SIG-M5 (cell line): ENCODE data around the gene OR10H4.
"Not testable (repeated sequence)": the region's sequence is repeated elsewhere in the genome, so short reads cannot be mapped to it uniquely, and the experiment has no call there.

Source experiments
- DNase-seq: peaks from one replicate; lab custom pipeline; 2025; lab: John Stamatoyannopoulos, UW

OR10H4 gene

DNA sequence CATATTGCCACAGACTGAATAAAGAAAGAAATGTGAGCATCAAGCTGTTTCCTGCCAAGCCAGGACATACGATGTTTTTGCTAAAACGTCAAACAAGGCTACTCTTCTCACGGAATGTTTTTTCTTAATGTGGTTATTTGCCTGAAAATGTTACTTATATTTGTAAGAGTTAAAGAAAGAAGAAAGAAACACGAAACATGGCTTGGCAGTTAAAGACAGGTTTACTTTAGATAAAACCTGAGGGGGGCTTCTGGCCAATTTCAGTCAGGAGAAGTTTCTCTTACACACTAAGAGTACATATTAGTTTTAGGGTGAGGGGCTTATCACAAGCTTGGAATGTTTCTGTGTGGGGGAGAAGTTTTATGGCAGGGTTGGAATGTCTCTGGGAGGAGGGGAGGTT, 4.4 kb upstream of the OR10H4 start:
- DNase-seq = no peak

DNA sequence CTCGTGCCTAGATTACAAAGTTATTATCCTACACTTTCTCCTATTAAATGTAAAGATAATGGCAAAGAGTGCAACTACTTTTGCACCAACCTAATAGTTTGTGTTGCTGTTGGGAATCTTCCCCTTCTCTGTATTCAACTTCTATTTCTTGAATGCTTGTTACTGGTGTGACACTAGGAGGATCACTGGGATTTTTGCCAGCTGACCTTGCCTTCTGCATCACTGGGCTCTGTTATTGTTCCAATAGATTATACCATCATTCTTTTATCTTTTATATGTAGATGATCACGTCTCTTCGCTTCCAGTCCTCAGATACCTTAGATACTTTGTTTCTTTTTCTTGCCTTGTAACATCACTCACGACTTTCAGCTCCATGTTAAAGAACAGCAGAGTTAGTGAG, 3.5 kb upstream of the OR10H4 start:
- no peak for DNase-seq

DNA sequence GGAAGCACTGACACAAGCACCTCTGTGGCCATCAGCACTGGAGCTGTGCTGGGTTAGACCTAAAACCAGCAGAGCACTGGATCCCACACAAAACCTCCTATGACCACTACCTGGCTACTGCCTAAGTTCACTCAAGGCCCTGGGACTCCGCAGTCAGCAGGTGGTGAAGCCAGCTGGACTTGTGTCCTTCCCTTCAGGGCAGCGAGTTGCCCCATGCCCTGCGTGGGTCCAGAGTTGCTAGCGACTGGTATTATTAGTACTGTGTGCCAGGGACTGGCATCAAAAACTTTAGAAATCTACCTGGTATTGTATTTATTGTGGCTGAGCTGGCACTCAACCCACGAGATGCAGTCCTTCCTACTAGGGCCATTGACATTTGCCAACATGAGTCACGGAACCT, 6.0 kb downstream of the OR10H4 start:
- no peak for DNase-seq

DNA sequence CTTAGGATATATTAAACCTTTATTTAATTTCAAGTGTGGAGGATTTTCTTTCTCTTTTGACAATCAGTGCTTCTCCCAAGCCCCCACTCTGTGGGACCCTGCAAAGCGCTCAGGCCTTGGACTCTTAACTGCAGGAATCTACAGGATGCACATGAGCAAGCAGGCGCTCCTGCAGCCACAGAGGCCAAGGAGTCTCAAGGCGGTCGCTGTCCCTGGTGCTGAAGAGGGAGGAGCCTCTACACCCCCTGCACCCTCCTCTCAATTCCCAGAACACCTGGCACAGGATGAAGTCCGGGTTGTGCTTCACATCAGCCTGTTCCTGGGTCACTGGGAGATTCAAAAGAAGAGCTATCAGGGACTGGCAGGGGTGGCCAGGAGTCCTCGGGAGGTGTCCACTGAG, 13.5 kb downstream of the OR10H4 start:
- no peak for DNase-seq

DNA sequence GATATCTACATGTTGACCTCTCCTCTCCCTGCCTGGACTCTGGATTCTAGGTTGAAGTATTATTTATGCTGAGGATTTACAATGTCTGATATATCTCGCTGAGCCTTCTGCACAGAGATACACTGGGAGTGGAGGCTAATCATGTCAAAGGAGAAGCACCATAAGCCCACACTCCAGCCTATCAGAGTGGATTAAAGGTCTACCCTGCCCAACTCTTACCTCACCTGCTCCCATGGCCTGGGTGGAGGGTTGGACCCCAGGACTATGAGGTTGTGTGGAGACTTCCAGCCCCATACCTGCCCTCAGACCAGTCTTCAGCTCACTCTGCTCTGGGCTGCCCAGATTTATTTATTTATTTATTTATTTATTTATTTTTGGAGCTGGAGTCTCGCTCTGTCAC, 15.4 kb downstream of the OR10H4 start:
- DNase-seq = no peak

DNA sequence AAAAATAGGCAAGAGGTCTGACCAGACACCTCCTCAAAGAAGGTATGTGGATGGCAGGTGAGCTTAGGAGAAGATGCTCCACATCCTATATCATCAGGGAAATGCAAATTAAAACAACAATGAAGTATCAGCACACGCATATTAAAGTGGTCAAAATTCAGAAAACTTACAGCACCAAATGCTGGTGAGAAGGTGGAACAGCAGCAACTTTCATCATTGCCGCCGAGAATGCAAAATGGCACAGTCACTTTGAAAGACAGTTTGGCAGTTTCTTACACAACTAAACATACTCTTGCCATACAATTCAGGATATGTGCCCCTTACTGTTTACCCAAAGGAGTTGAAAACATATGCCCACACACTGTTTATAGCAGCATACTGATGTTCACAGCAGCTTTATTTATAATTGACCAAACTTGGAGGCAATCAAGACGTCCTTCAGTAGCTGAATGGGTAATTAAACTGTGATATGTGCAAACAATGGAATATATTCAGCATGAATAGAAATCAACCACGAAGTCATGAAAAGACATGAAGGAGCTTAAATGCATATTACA, 22.5 kb downstream of the OR10H4 start:
- no peak for DNase-seq

DNA sequence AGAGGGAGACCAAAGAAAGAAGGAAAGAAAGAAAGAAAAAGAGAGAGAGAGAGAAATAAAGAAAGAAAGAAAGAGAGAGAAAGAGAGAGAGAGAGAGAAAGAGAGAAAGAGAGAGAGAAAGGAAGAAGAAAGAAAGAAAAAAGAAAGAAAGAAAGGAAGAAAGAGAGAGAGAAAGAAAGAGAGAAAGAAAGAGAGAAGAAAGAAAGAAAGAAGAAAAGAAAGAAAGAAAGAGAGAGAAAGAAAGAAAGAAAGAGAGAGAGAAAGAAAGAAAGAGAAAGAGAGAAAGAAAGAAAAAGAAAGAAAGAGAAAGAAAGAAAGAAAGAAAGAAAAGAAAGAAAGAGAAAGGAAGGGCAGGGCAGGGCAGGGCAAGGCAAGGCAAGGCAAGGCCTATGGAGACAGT, 23.2 kb downstream of the OR10H4 start:
- not testable (repeated sequence) for DNase-seq

DNA sequence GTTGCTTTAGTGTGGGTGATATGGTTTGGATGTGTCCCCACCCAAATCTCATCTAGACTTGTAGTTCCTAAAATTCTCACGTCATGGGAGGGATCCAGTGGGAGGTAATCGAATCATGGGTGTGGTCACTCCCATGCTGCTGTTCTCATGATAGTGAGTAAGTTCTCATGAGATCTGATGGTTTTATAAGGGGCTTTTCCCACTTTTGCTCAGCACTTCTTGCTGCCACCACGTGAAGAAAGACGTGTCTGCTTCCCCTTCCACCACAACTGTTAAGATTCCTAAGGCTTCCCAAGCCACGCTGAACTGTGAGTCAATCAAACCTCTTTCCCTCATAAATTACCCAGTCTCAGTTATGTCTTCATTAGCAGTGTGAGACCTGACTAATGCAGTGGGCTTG, 26.0 kb downstream of the OR10H4 start:
- DNase-seq = no peak

DNA sequence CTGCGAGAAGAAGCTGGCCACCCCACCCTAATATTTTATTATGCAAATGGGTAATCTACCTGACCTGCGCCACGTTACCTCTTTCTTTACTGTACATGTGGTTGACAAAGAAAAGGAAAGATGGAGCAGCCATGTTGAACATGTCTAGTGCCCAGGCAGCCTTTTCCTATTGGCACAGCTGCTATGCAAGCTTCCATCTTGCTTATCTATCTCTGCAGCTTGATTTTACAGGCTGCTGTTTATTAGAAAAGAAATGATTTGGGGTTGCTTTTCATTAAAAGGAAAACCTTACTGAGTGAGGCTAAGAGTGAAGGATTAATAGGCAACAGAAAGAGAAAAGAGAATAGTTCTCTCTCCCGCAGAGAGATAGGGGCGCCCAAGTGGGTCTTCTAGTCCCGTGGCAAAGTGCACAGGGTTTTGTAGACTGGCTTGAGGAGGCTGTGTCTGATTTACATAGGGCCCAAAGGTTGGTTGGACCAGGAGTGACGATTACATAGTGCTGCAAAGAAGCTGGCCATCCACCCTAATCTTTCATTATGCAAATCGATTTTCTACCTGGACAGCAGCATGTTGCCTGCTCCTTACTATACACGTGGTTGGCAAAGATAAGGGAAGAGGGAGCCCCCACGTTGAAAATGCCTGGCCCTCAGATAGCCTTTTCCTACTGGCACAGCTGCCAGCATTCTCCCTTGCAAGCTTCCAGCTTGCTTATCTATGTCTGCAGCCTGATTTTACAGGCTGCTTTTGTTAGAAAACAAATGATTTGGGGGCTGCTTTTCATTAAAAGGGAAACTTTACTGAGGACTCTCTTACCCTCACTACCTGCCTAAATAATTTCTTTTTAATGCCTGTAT, 28.3 kb downstream of the OR10H4 start:
- DNase-seq = no peak

DNA sequence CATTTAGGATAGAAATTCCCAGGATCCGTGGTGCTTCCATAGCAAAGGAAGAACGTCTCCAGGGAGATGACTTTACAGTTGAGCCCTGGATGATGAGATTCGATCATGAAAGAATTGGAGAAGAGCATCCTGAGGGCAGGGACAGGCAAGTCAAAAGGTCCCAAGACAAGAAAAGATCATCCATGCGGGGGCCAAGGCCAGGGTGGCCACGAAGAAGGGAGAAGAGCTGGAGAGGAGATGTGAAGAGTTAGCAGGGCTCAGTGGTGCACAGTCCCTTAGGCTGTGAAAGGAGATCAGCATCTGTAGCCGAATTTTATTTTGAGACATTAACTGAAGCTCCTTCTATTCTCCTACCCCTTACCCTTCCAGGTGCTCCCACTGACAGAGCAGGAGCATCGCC, 28.9 kb downstream of the OR10H4 start:
- DNase-seq = no peak

DNA sequence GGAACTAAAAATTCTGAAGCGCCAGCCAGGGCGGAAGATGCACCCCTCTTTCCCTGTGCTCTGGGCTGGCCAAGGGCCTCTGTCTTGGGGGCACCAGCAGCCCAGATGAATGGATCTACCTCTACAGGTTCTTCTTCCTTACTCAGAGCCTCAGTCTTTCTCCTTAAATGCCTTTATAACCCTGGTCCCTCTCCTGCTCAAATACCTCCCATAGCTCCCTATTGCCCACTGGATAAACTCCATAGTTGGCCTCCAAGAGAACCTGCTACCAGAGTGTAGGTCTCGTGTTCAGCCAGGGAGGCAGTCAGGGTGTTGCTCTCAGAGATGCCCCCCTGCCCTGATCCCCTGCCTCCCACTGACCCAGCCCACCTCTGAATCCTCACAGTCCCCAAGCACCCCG, 30.5 kb downstream of the OR10H4 start:
- no peak for DNase-seq

DNA sequence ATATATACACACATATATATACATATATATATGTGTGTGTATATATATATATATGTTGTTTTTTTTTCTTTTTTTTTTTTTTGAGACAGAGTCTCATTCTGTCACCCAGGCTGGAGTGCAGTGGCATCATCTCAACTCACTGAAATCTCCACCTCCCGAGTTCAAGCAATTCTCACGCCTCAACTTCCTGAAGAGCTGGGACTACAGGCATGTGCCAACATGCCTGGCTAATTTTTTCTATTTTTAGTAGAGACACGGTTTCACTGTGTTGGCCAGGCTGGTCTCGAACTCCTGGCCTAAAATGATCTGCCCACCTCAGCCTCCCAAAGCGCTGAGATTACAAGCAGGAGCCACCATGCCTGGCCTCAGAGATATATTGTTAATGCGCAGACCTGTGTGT, 37.0 kb downstream of the OR10H4 start:
- DNase-seq = not testable (repeated sequence)

DNA sequence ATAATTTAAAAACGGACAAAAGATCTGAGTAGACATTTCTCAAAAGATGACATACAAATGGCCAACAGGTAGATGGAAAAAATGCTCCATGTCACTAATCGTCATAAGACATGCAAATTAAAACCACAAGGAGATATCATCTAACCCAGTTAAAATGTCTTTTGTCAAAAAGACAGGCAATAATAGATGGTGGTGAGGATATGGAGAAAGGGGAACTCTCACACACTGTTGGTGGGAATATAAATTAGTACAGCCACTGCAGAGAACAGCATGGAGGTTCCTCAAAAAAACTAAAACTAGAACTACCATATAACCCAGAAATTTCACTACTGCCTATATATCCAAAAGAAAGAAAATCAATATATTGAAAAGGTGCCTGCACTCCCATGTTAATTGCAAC, 37.9 kb downstream of the OR10H4 start:
- no peak for DNase-seq

DNA sequence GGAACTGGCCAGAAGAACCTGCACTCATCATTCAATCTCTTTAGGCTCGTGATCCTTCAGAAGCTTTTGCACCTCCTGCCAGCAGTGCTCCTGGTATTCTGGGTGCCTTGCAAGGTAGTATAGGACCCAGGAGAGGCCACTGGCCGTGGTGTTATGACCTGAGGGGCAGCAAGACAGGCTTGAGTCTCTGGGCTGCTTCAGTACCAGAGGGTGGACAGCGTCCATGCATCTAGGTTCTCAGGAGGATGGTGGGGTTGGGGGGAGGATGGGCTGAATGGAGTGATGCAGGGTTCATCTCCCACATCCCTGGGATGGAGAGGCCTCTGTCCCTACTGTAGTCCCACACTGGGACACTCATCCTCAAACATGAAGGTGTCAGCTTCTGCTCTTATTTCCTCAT, 41.1 kb downstream of the OR10H4 start:
- no peak for DNase-seq

DNA sequence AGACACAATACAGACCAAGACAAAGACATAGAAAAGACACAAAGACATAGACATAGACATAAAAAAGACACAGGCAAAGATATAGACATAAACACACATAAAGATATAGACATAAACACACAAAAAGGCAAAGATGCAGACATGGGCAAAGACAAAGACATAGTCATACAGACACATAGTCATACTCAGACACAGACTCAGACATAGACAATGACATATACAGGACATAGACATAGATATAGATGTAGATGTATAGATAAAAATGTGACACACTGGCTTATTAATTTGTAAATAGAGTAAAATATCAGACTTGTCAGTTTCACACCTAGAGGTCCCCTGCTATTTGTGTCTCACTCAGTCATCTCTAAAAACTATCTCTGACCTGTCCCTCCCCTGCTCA, 42.8 kb downstream of the OR10H4 start:
- DNase-seq = no peak

DNA sequence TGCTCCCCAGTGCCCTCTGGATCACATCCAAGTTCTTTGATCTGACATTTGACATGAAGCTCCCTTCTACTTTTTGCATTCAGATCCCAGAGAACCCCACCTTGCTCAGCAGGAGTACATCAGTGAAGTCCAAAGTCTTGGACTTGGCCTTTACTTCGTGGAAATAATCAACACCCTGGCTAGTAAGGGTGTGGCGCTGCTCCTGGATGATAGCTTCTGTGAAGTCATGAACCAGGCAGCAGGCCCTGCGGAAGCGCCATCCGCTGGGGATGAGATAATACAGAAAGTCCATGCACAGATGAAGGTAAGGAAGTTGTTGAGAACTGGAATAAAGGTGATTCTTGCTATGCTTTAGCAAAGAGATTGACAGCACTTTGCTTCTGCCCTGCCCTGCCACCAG, 43.2 kb downstream of the OR10H4 start:
- DNase-seq = no peak

DNA sequence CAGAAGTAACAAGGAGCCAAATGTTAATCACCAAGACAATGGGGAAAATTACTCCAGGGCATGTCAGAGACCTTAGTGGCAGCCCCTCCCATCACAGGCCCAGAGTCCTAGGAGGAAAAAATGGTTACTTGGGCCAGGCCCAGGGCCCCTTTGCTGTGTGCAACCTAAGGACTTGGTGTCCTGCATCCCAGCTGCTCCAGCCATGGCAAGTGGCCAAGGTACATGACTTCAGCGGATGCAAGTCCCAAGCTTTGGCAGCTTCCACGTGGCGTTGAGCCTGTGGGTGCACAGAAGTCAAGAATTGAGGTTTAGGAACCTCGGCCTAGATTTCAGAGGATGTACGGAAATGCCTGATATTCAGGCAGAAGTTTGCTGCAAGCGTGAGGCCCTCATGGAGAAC, 46.7 kb downstream of the OR10H4 start:
- no peak for DNase-seq

DNA sequence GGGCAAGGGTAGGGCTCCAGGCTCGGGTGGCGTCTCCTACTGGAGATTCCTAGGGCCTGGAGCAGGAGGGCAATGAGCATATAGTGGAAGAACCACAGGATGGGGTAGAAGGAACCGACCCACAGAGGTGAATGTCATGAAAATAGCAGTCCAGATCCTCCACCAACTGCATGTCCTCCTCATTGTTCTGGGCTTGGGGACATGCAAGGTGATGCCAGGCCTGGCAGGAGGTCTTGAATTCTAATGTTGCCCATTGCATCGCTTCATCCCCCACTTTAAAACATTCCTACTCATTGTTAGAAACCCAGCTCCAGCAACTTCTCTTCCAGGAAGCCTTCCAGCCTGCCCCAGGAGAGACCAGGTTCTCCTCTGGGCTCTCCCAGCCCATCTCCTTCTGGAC, 49.4 kb downstream of the OR10H4 start:
- no peak for DNase-seq
